H9 (cell line): ENCODE measurements around the gene PDZD4. TPM values are rescaled to one million over a fixed set of nuclear protein-coding genes. Genes with fewer than 3 reads are reported as not detected.

Source experiments
- DNase-seq: peaks from one replicate; pipeline ENCODE4 v3.0.0-alpha.2; 2017
- H2AFZ ChIP-seq: one replicate; pipeline ENCODE4 v1.6.1; 2013; ENCODE audit warnings: mild to moderate bottlenecking, low read length, control low read depth, moderate library complexity
- H2AK5ac ChIP-seq: 2 replicates; pipeline ENCODE4 v1.6.1; 2013; ENCODE audit warnings: low read length, control low read depth, mixed read lengths; ENCODE audit not compliant: insufficient read length
- H2BK120ac ChIP-seq: one replicate; pipeline ENCODE4 v1.6.1; 2013; ENCODE audit warnings: low read depth, mild to moderate bottlenecking, low read length, control low read depth, inconsistent platforms; ENCODE audit not compliant: poor library complexity, severe bottlenecking
- H2BK12ac ChIP-seq: 2 replicates; pipeline ENCODE4 v1.6.1; 2013; ENCODE audit warnings: low read length, control low read depth, mixed read lengths, low read depth; ENCODE audit not compliant: insufficient read length
- H2BK15ac ChIP-seq: 2 replicates; pipeline ENCODE4 v1.6.1; 2013; ENCODE audit warnings: low read depth, low read length, control low read depth
- H2BK20ac ChIP-seq: one replicate; pipeline ENCODE4 v1.6.1; 2013; ENCODE audit warnings: low read depth, mild to moderate bottlenecking, low read length, control low read depth, inconsistent platforms; ENCODE audit not compliant: poor library complexity, severe bottlenecking
- H2BK5ac ChIP-seq: 2 replicates; pipeline ENCODE4 v1.6.1; 2013; ENCODE audit warnings: low read length, control low read depth, mixed read lengths; ENCODE audit not compliant: insufficient read length
- H3K14ac ChIP-seq: 2 replicates; pipeline ENCODE4 v1.6.1; 2013; ENCODE audit warnings: low read length, control low read depth; ENCODE audit not compliant: insufficient read depth
- H3K18ac ChIP-seq: 2 replicates; pipeline ENCODE4 v1.6.1; 2013; ENCODE audit warnings: low read depth, mild to moderate bottlenecking, mixed read lengths, low read length, control low read depth; ENCODE audit not compliant: insufficient read length
- H3K23ac ChIP-seq: 2 replicates; pipeline ENCODE4 v1.6.1; 2013; ENCODE audit warnings: low read length, control low read depth, mixed read lengths, low read depth; ENCODE audit not compliant: insufficient read length
- H3K23me2 ChIP-seq: 2 replicates; pipeline ENCODE4 v1.6.1; 2013; ENCODE audit warnings: low read depth, mild to moderate bottlenecking, mixed read lengths, low read length, control low read depth; ENCODE audit not compliant: insufficient read length, poor library complexity, severe bottlenecking
- H3K27ac ChIP-seq: 2 replicates; pipeline ENCODE4 v1.5.1; 2013; ENCODE audit warnings: low read length, control low read depth, mixed read lengths, low read depth; ENCODE audit not compliant: insufficient read length
- H3K27me3 ChIP-seq: 2 replicates; pipeline ENCODE4 v1.6.1; 2013; ENCODE audit warnings: low read length, control low read depth, inconsistent platforms; ENCODE audit not compliant: insufficient read depth
- H3K4ac ChIP-seq: 2 replicates; pipeline ENCODE4 v1.6.1; 2013; ENCODE audit warnings: low read depth, mild to moderate bottlenecking, control low read depth, inconsistent platforms, low read length, moderate library complexity
- H3K4me1 ChIP-seq: 2 replicates; pipeline ENCODE4 v1.6.1; 2013; ENCODE audit warnings: low read length, control low read depth, inconsistent platforms; ENCODE audit not compliant: insufficient read depth
- H3K4me2 ChIP-seq: 2 replicates; pipeline ENCODE4 v1.6.1; 2013; ENCODE audit warnings: low read length, control low read depth, mixed read lengths; ENCODE audit not compliant: insufficient read length, insufficient read depth
- H3K56ac ChIP-seq: 2 replicates; pipeline ENCODE4 v1.6.1; 2013; ENCODE audit warnings: low read depth, mild to moderate bottlenecking, mixed read lengths, low read length, control low read depth; ENCODE audit not compliant: insufficient read length
- H3K79me1 ChIP-seq: 2 replicates; pipeline ENCODE4 v1.6.1; 2013; ENCODE audit warnings: low read depth, mild to moderate bottlenecking, moderate library complexity, low read length, control low read depth, inconsistent platforms; ENCODE audit not compliant: insufficient read depth, poor library complexity, severe bottlenecking
- H3K79me2 ChIP-seq: 2 replicates; pipeline ENCODE4 v1.6.1; 2013; ENCODE audit warnings: low read length, control low read depth, inconsistent platforms; ENCODE audit not compliant: insufficient read depth
- H3K9ac ChIP-seq: 2 replicates; pipeline ENCODE4 v1.6.1; 2013; ENCODE audit warnings: low read length, control low read depth, mixed read lengths; ENCODE audit not compliant: insufficient read length; ENCODE audit errors: extremely low read depth
- H3K9me3 ChIP-seq: one replicate; pipeline ENCODE4 v1.6.1; 2013; ENCODE audit warnings: low read depth, low read length, inconsistent platforms; ENCODE audit not compliant: control insufficient read depth
- H3T11ph ChIP-seq: one replicate; pipeline ENCODE4 v1.6.1; 2013; ENCODE audit warnings: mild to moderate bottlenecking, low read length, control low read depth, inconsistent platforms
- H4K20me1 ChIP-seq: one replicate; pipeline ENCODE4 v1.6.1; 2013; ENCODE audit not compliant: control insufficient read depth, insufficient read length, insufficient read depth
- H4K5ac ChIP-seq: 2 replicates; pipeline ENCODE4 v1.6.1; 2013; ENCODE audit warnings: low read depth, mild to moderate bottlenecking, mixed read lengths, low read length, control low read depth; ENCODE audit not compliant: insufficient read length
- H4K8ac ChIP-seq: replicated peaks from 2 replicates; pipeline ENCODE4 v1.6.1; 2013; ENCODE audit warnings: low read length, control low read depth, mixed read lengths, low read depth; ENCODE audit not compliant: insufficient read length
- H4K91ac ChIP-seq: 2 replicates; pipeline ENCODE4 v1.6.1; 2013; ENCODE audit warnings: low read depth, mild to moderate bottlenecking, moderate library complexity, mixed read lengths, low read length, control low read depth; ENCODE audit not compliant: insufficient read length
- H3K27ac Mint-ChIP-seq, 3 experiments: 2 replicates in 2 of 3; 3 replicates in 1 of 3; pipeline ENCODE4 v1.8.0; 2020 to 2021; ENCODE audit warnings: mixed read lengths in 3 of 3, mild to moderate bottlenecking in 1 of 3, moderate library complexity in 1 of 3
- H3K27me3 Mint-ChIP-seq: 2 replicates; pipeline ENCODE4 v1.8.0; 2021; ENCODE audit warnings: low read depth, mild to moderate bottlenecking, moderate library complexity, mixed read lengths
- H3K36me3 Mint-ChIP-seq, 3 experiments: 2 replicates in 2 of 3; 3 replicates in 1 of 3; pipeline ENCODE4 v1.8.0; 2020 to 2021; ENCODE audit warnings: low read depth in 3 of 3, mixed read lengths in 3 of 3; ENCODE audit not compliant: insufficient read depth in 1 of 3
- H3K4me1 Mint-ChIP-seq, 2 experiments: 2 replicates each; pipeline ENCODE4 v1.8.0; 2020; ENCODE audit warnings: mixed read lengths in 2 of 2
- H3K4me3 Mint-ChIP-seq, 2 experiments: 2 replicates in 1 of 2; 3 replicates in 1 of 2; pipeline ENCODE4 v1.8.0; 2020 to 2021; ENCODE audit warnings: mild to moderate bottlenecking in 2 of 2, mixed read lengths in 2 of 2, moderate library complexity in 1 of 2
- H3K9me3 Mint-ChIP-seq, 2 experiments: 2 replicates in 1 of 2; 3 replicates in 1 of 2; pipeline ENCODE4 v1.8.0; 2020; ENCODE audit warnings: mild to moderate bottlenecking in 2 of 2, mixed read lengths in 2 of 2, moderate library complexity in 1 of 2
- CTCF ChIP-seq: fragments of 200-600 bp; sonication (generic); conservative IDR thresholded peaks from 3 replicates; pipeline ENCODE4 v1.8.0; 2021; ENCODE audit warnings: antibody characterized with exemption, mild to moderate bottlenecking
- WGBS: extraction: QIAGEN DNeasy Blood & Tissue Kit; methylation state at CpG from one replicate; pipeline ENCODE4 v1.1.7; 2013; ENCODE audit warnings: missing lambda C conversion rate, low lambda C conversion rate, mixed read lengths; ENCODE audit not compliant: insufficient read length; ENCODE audit errors: extremely low coverage; 5-methylcytosine and 5-hydroxymethylcytosine counted together
- total RNA-seq: library from RNA; stranded (reverse); gene quantifications from 2 replicates; pipeline ENCODE4 v1.2.1, GENCODE V29; 2021

The PDZD4 gene
- total RNA-seq, 1 experiment from 2014 or later = 110 TPM

- peaks cover 19 to 22% of the 10 kb centered on the region in 2 experiments for H3K4me1 Mint-ChIP-seq
- H2BK5ac ChIP-seq = no peak overlapping the region
- WGBS = no CpG with 5 or more reads among the region's 2 CpGs
Measured at GRCh38 chrX:153857348-153857903, 27.1 kb upstream of the PDZD4 start.

More at GRCh38 chrX:153857348-153857903, 27.1 kb upstream of the PDZD4 start:
- no peak for TF ChIP-seq CTCF
- no peak overlapping the region for H2BK20ac ChIP-seq
- H2AFZ ChIP-seq = no peak overlapping the region
- H3K9me3 ChIP-seq = peaks cover 51% of the 10 kb centered on the region
- no peak overlapping the region for H3K4me2 ChIP-seq
- H4K91ac ChIP-seq = no peak overlapping the region
- Mint-ChIP-seq H3K4me3 (no peak overlapping the region), H3K36me3 (peaks cover 0 to 9% (median 2%) of the 10 kb centered on the region in 3 experiments; a peak in 3 of 7 replicates), H3K27ac (no peak overlapping the region), H3K27me3 (peaks cover 19% of the 10 kb centered on the region), H3K9me3 (peaks cover 83 to 90% of the 10 kb centered on the region in 2 experiments)
- H2BK120ac ChIP-seq = no peak overlapping the region
- H3K9ac ChIP-seq = no peak overlapping the region
- H2BK15ac ChIP-seq = no peak overlapping the region
- no peaks in the 10 kb centered on the region for H3K79me1 ChIP-seq
- no peak for DNase-seq
- H3K27me3 ChIP-seq = no peaks in the 10 kb centered on the region
- H2BK12ac ChIP-seq = no peak overlapping the region
- H3K4me1 ChIP-seq = no peaks in the 10 kb centered on the region
- H2AK5ac ChIP-seq = no peak overlapping the region
- no peak overlapping the region for H3K56ac ChIP-seq
- H4K20me1 ChIP-seq = no peaks in the 10 kb centered on the region
- H4K5ac ChIP-seq = no peak overlapping the region
- no peak overlapping the region for H3K27ac ChIP-seq
- no peak overlapping the region for H3K4ac ChIP-seq
- H3K23me2 ChIP-seq = no peaks in the 10 kb centered on the region
- no peak overlapping the region for H4K8ac ChIP-seq
- H3K14ac ChIP-seq = no peak overlapping the region
- H3K23ac ChIP-seq = no peak overlapping the region
- no peaks in the 10 kb centered on the region for H3K79me2 ChIP-seq
- no peak overlapping the region for H3T11ph ChIP-seq
- H3K18ac ChIP-seq = no peak overlapping the region
